Activated CD8-positive, alpha-beta T cell treated with anti-CD3 and anti-CD28 coated beads, Interleukin-2, amount 10 ng/mL, durations not matched to agents 7 days and 5 days (primary cell): ENCODE results near the gene CREB3L2. TPM values are rescaled to one million over a fixed set of nuclear protein-coding genes. Genes with fewer than 3 reads are reported as not detected.
A peak's percentile ranks its signal among the peaks of the same experiment; 100 is the strongest.

Source experiments
- ATAC-seq: fragments of 150-1000 bp; cut with Tn5 transposase; one replicate; pipeline ENCODE4 v1.10.0; 2021; ENCODE audit warnings: moderate library complexity
- CTCF ChIA-PET: fragments of 350-600 bp; sonication (Branson Sonifier 250); formaldehyde crosslinking; loops from one replicate; lab custom pipeline; 2021; ENCODE audit warnings: antibody characterized with exemption; lab: Charles Lee
- POLR2A ChIA-PET: fragments of 350-600 bp; sonication (Branson Sonifier 250); formaldehyde crosslinking; loops from one replicate; lab custom pipeline; 2021; ENCODE audit warnings: antibody characterized with exemption; lab: Charles Lee
- DNase-seq: peaks from one replicate; pipeline ENCODE4 v3.0.0-alpha.2; 2020
- H3K27ac Mint-ChIP-seq: one replicate; pipeline ENCODE4 v1.8.0; 2021; ENCODE audit warnings: mild to moderate bottlenecking, mixed read lengths
- H3K27me3 Mint-ChIP-seq: one replicate; pipeline ENCODE4 v1.8.0; 2021; ENCODE audit warnings: low read depth, mixed read lengths
- H3K36me3 Mint-ChIP-seq: one replicate; pipeline ENCODE4 v1.8.0; 2021; ENCODE audit warnings: low read depth, mixed read lengths
- H3K4me1 Mint-ChIP-seq: one replicate; pipeline ENCODE4 v1.8.0; 2021; ENCODE audit warnings: low read depth, mixed read lengths
- H3K4me3 Mint-ChIP-seq: one replicate; pipeline ENCODE4 v1.8.0; 2021; ENCODE audit warnings: mild to moderate bottlenecking, mixed read lengths
- H3K9me3 Mint-ChIP-seq: one replicate; pipeline ENCODE4 v1.8.0; 2022; ENCODE audit warnings: mixed read lengths; ENCODE audit not compliant: insufficient read depth
- total RNA-seq, 2 experiments: library from RNA; stranded (reverse); gene quantifications; one replicate each; pipeline ENCODE4 v1.2.3, GENCODE V29; 2021

The CREB3L2 gene
- total RNA-seq, 2 experiments from 2014 or later, result 24.7 to 25.9 TPM

DNA sequence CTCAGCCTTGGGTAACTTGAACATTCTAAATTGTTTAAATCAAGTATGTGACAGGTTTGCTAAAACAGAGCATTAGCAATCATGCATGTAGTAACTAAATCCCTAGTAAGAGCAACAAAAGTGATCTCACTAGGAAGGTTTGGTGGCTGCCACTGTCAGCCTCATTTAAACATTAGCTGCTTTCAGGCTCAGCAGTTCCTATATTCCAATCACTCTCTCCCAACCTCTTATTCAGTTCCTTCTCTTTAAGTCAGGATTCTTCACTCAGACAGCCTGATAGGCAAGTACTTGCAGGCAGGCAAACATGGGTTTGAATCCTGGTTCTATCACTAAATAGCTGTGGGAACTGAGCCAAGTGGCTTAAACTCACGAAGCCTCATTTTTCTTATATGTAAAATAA, 3.6 kb downstream of the CREB3L2 start:
- no peaks in the 10 kb centered on the region for H3K9me3 Mint-ChIP-seq
- H3K4me1 Mint-ChIP-seq, result peaks cover 45% of the 10 kb centered on the region
- no peak overlapping the region for H3K27ac Mint-ChIP-seq
- CTCF ChIA-PET, result interaction anchor here (1.3 to 3.4 kb wide), 3 partner anchors 9 to 94 kb away, joined by 3 to 23 read pairs (median 7); no protein-coding TSS in a partner anchor
- H3K4me3 Mint-ChIP-seq, result no peak overlapping the region
- POLR2A ChIA-PET, result interaction anchor here (4.5 kb wide), 1 partner anchor 63 kb away, joined by 16 read pairs; no protein-coding TSS in a partner anchor
- peaks cover 18% of the 10 kb centered on the region for H3K36me3 Mint-ChIP-seq
- H3K27me3 Mint-ChIP-seq, result no peaks in the 10 kb centered on the region
- no peak for ATAC-seq
- DNase-seq, result no peak

DNA sequence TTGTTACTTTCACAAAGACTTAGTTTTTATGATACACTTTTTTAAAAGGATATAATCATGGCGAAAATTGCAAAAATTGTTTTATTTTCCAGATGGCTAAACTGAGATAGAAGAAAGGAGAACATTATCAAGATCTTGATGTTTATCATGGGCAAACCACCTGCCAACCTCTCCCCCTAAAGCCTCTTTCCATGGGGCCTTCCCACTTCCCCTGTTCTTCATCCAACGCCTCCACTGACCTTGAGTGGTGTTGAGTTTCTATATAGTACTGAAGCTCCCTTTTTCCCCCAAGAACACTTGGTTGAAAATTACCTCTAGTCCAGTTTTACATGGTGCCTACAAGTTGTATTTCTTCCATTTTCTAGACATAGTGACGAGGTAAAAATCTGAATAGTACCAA, 5.0 kb downstream of the CREB3L2 start:
- no peak overlapping the region for H3K27ac Mint-ChIP-seq
- H3K9me3 Mint-ChIP-seq, result no peaks in the 10 kb centered on the region
- ATAC-seq (no peak), DNase-seq (no peak)
- peaks cover 18% of the 10 kb centered on the region for H3K36me3 Mint-ChIP-seq
- no peak overlapping the region for H3K4me3 Mint-ChIP-seq
- POLR2A ChIA-PET, result interaction anchor here (0.6 kb wide), 1 partner anchor 19 kb away, joined by 3 read pairs; no protein-coding TSS in a partner anchor
- CTCF ChIA-PET, result interaction anchor here (1.0 kb wide), 1 partner anchor 14 kb away, joined by 3 read pairs; no protein-coding TSS in a partner anchor
- H3K27me3 Mint-ChIP-seq, result no peaks in the 10 kb centered on the region
- H3K4me1 Mint-ChIP-seq, result peaks cover 50% of the 10 kb centered on the region

DNA sequence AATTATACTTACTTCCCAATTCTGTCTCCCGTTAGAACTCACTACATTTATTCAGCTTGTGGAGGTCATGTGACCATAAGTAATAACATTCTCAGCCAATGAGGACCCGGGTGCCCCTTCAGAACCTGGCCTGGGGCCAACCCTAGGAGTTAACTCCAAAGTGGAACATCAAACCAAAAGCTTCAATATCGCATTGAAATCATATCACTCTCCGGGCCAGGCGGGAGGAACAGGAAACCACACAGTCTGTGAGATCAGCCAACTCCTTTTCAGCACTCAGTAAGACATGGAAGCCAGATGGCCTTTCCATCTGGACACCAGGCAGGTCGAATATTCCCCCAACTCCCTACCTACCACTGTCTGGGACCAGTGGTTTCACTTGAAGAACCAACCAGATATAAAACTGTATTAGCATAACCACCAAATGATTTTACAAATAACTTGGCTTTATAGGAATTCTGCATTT, 5.5 kb downstream of the CREB3L2 start:
- DNase-seq (no peak), ATAC-seq (no peak)
- H3K27ac Mint-ChIP-seq, result no peak overlapping the region
- CTCF ChIA-PET, result interaction anchor here (1.0 kb wide), 2 partner anchors 15 to 59 kb away, joined by 3 read pairs; no protein-coding TSS in a partner anchor
- POLR2A ChIA-PET, result interaction anchor here (0.6 kb wide), 1 partner anchor 18 kb away, joined by 3 read pairs; no protein-coding TSS in a partner anchor
- H3K27me3 Mint-ChIP-seq, result no peaks in the 10 kb centered on the region
- H3K36me3 Mint-ChIP-seq, result peaks cover 18% of the 10 kb centered on the region
- H3K4me1 Mint-ChIP-seq, result peaks cover 50% of the 10 kb centered on the region
- H3K4me3 Mint-ChIP-seq, result no peak overlapping the region
- H3K9me3 Mint-ChIP-seq, result no peaks in the 10 kb centered on the region

DNA sequence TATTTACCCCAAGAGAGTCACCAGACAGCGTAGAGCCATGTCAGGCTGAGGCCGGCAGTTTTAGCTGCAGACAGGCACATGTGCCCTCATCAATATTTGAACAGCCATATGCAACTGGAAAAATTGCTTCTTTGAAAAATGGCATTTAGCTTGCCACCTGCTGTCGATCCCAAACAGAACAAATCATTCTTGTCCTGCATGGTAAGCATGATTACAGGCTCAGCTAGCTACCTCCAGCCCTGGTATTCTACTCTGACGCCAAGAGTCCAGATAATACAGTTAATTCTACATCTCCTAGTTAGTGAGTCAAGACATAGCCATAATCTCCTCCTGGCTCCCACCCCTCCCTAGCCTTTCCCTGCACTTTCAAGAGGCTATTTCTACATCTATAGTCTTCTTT, 7.7 kb downstream of the CREB3L2 start:
- Mint-ChIP-seq H3K36me3 (peaks cover 12% of the 10 kb centered on the region), H3K27me3 (no peaks in the 10 kb centered on the region), H3K4me3 (no peak overlapping the region), H3K9me3 (no peaks in the 10 kb centered on the region), H3K27ac (no peak overlapping the region), H3K4me1 (peaks cover 33% of the 10 kb centered on the region)
- POLR2A ChIA-PET, result interaction anchor here (1.6 kb wide), 1 partner anchor 26 kb away, joined by 3 read pairs; no protein-coding TSS in a partner anchor
- CTCF ChIA-PET, result interaction anchor here (1.4 to 5.1 kb wide), 4 partner anchors 7 to 338 kb away, joined by 5 to 36 read pairs (median 6); partner anchors contain the start of gene CREB3L2
- no peak for ATAC-seq
- no peak for DNase-seq

DNA sequence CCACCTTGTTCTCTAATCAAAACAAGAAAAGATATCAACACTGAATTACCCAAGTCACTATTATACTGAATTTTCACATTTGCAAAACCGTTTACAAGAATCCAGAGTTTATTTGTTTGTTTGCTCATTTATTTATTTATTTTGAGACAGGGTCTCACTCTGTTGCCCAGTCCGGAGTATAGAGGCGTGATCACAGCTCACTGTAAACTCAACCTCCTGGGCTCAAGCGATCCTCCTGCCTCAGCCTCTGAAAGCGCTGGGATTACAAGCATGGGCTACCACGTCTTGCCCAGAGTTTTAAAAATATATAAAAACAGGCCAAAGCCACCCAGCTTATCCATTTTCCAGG, 8.5 kb downstream of the CREB3L2 start:
- Mint-ChIP-seq H3K27me3 (no peaks in the 10 kb centered on the region), H3K36me3 (peaks cover 9% of the 10 kb centered on the region), H3K9me3 (no peaks in the 10 kb centered on the region), H3K4me3 (no peak overlapping the region), H3K4me1 (peaks cover 29% of the 10 kb centered on the region), H3K27ac (peak overlapping the region; percentile 10)
- ChIA-PET CTCF (interaction anchor here (1.2 to 5.1 kb wide), 3 partner anchors 8 to 745 kb away, joined by 3 to 36 read pairs (median 11); partner anchors contain the start of gene CREB3L2), POLR2A (interaction anchor here (1.5 to 1.6 kb wide), 2 partner anchors 8 to 25 kb away, joined by 3 to 4 read pairs; partner anchors contain the start of gene CREB3L2)
- no peak for ATAC-seq
- no peak for DNase-seq

DNA sequence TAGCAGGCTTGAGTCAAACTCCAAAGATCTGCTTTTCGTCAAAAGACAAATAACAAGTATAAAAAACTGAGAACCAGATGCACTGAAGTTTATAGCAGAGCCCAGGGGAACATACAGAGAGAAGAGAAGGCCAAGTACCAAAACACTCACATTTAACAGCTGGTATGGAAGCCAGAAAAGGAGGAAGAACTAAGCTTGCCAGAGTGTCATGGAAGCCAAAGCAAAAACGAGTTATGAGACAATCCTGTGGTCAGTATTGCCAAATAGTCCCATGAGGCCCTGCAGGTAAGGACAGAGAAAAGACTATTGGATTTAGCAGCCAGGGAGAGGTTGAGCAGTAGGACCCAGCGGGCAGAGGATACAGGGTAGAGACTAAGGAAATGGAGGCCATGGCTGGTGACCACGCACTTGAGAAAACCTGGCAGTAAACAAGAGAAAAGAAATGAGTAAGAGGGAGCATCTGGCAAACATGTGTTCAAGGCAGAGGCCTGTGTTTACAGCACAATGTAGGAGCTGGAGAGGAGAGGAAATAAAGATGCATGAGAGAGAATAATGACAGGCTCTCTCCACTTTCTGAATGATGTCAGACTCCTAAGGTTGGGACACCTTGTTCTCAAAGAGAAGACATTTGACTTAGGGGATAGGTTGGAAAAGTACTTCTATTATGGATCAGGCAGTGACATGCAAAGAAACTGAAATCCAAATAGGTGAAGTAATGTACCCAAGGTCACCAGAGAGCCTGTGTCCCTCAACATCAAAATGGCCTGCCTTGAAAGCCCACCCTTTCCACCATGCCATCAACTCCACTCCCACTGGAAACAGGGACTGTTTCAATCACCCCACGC, 9.1 kb downstream of the CREB3L2 start:
- Mint-ChIP-seq H3K9me3 (no peaks in the 10 kb centered on the region), H3K27me3 (no peaks in the 10 kb centered on the region), H3K27ac (peak overlapping the region; percentile 10), H3K4me3 (no peak overlapping the region), H3K36me3 (peaks cover 9% of the 10 kb centered on the region), H3K4me1 (peaks cover 29% of the 10 kb centered on the region)
- ATAC-seq, result no peak
- POLR2A ChIA-PET, result interaction anchor here (1.5 to 1.6 kb wide), 2 partner anchors 9 to 24 kb away, joined by 3 to 4 read pairs; partner anchors contain the start of gene CREB3L2
- CTCF ChIA-PET, result interaction anchor here (0.8 to 5.1 kb wide), 7 partner anchors 9 to 746 kb away, joined by 3 to 36 read pairs (median 3); partner anchors contain the start of gene CREB3L2
- DNase-seq, result no peak

DNA sequence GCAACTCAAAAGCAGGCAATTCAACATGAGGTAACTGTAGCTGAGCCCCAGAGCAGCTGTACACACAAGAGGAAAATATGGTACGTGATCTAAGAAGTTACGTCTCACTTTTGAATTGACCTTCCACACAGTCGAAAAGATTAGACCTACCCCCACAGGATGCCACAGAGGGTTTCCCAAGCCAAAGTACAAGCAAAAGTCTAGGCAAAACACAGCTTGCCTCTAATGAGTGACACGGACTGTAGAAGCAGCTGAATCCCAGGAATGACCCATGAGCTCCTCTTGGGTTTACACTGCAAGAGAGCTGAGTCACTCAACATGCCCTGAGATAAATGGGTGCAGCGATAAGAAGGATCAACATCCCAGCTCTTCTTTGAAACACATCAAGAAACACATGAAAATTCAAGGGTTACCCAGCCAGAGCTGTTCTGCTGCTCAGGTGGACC, 9.8 kb downstream of the CREB3L2 start:
- peaks cover 8% of the 10 kb centered on the region for H3K36me3 Mint-ChIP-seq
- no peaks in the 10 kb centered on the region for H3K9me3 Mint-ChIP-seq
- CTCF ChIA-PET, result interaction anchor here (0.8 to 5.1 kb wide), 8 partner anchors 9 to 747 kb away, joined by 3 to 36 read pairs (median 4); partner anchors contain the start of gene CREB3L2
- H3K27me3 Mint-ChIP-seq, result no peaks in the 10 kb centered on the region
- H3K4me1 Mint-ChIP-seq, result peaks cover 29% of the 10 kb centered on the region
- H3K4me3 Mint-ChIP-seq, result no peak overlapping the region
- DNase-seq, result no peak
- no peak for ATAC-seq
- no peak overlapping the region for H3K27ac Mint-ChIP-seq
- POLR2A ChIA-PET, result interaction anchor here (1.5 kb wide), 1 partner anchor 10 kb away, joined by 4 read pairs; the partner anchor contains the start of gene CREB3L2

DNA sequence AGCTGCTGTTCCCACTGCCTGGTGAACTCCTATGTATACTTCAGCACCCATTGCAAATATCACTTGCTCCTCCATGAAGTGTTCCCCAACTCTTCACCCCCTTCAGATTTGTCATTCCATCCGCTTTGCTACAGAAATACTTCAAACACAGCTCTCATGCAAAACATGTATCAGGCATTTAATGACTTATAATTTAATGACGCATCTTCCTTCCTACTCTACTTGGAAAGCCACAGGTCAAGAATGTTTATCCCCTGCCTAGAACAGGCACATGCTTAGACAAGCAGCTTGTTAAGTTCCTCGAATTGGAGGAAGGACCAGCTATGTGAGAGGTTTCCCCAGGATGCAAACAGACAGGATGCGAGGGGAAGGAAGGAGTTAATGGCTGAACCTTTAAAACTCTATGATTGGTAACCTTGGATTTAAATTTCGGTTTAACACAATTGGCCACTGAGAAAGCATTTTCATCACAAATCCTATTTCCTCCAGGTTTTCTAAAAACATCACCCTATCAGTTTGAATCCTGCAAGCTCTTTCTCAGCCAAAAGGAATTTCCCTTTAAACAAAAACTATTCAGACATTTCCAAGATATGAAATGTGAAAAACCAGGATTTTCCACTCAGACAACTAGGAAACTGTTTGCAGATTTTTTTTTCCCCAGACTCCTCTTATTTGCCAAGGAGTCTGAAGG, 11.5 kb downstream of the CREB3L2 start:
- ATAC-seq (no peak), DNase-seq (no peak)
- no peaks in the 10 kb centered on the region for H3K27me3 Mint-ChIP-seq
- peaks cover 15% of the 10 kb centered on the region for H3K4me1 Mint-ChIP-seq
- H3K9me3 Mint-ChIP-seq, result no peaks in the 10 kb centered on the region
- POLR2A ChIA-PET, result no interaction called here
- no peak overlapping the region for H3K27ac Mint-ChIP-seq
- CTCF ChIA-PET, result interaction anchor here (1.3 to 5.1 kb wide), 3 partner anchors 11 to 335 kb away, joined by 4 to 36 read pairs (median 5); partner anchors contain the start of gene CREB3L2
- no peaks in the 10 kb centered on the region for H3K36me3 Mint-ChIP-seq
- no peak overlapping the region for H3K4me3 Mint-ChIP-seq

DNA sequence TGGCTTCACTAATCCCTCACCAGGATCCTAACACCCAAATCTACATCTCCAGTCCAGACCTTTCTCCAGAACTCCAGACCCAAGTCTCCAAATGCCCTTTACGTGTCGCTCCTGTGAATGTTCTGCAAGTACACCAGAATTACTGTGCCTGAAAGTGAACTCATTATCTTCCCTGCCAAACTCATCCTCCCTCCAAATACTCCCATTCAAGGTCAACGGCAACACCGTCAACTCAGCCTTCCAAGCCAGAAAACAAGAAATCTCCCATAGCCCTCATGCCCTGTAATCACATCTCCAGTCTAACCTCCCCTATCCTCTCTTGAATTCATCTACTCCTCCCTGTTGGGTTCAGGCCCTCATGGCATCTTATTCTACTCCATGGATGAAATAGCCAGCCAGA, 12.3 kb downstream of the CREB3L2 start:
- POLR2A ChIA-PET, result no interaction called here
- no peak overlapping the region for H3K4me3 Mint-ChIP-seq
- H3K4me1 Mint-ChIP-seq, result peaks cover 15% of the 10 kb centered on the region
- no peaks in the 10 kb centered on the region for H3K27me3 Mint-ChIP-seq
- no peak for DNase-seq
- no peak for ATAC-seq
- no peak overlapping the region for H3K27ac Mint-ChIP-seq
- CTCF ChIA-PET, result interaction anchor here (1.3 kb wide), 1 partner anchor 334 kb away, joined by 4 read pairs; no protein-coding TSS in a partner anchor
- peaks cover 2% of the 10 kb centered on the region for H3K36me3 Mint-ChIP-seq
- no peaks in the 10 kb centered on the region for H3K9me3 Mint-ChIP-seq

DNA sequence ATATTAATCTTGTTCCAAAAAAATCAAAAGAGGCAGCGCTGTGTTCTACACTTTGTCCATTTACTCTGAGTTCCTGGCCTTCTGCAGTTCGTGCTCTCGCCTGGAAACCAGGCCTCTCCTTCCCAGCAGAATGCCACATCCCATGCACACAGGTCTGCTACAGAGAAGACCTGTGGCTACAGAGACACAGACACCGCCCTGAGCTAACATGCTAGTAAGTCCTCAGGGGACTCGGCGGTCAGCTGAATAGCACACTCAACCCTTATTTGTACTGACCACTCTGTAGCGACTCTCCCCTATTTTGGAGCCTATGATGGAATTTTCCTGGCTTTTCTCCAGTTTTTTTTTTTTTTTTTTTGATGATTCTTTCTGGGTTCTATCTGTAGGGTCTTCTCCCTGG, 12.8 kb downstream of the CREB3L2 start:
- CTCF ChIA-PET, result interaction anchor here (2.9 kb wide), 1 partner anchor 13 kb away, joined by 17 read pairs; the partner anchor contains the start of gene CREB3L2
- ATAC-seq (no peak), DNase-seq (no peak)
- no peaks in the 10 kb centered on the region for H3K27me3 Mint-ChIP-seq
- H3K4me3 Mint-ChIP-seq, result no peak overlapping the region
- H3K9me3 Mint-ChIP-seq, result no peaks in the 10 kb centered on the region
- POLR2A ChIA-PET, result no interaction called here
- H3K36me3 Mint-ChIP-seq, result peaks cover 6% of the 10 kb centered on the region
- peaks cover 15% of the 10 kb centered on the region for H3K4me1 Mint-ChIP-seq
- H3K27ac Mint-ChIP-seq, result no peak overlapping the region

DNA sequence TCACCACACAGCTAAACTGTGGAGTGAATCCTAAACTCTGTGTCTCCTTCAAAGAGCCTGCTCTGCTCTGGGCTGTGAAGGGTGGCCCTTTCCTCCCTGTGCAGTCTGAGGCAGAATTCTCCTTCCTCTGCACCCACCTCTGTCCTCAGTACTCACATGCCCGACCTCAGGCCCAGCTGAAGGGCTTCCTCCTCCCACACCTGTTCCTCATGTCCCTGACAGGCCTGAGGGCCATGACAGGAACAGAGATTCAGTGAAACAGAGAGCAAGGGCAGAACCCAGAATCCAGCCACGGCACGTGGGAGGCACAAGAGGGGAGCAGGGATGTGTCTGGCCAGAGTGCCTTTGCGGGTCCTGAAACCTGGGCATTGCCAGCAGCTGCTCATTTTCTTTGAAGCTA, 13.9 kb downstream of the CREB3L2 start:
- Mint-ChIP-seq H3K27ac (no peak overlapping the region), H3K27me3 (no peaks in the 10 kb centered on the region), H3K36me3 (peaks cover 11% of the 10 kb centered on the region), H3K4me3 (no peak overlapping the region), H3K4me1 (peaks cover 8% of the 10 kb centered on the region), H3K9me3 (peaks cover 2% of the 10 kb centered on the region)
- DNase-seq (no peak), ATAC-seq (no peak)
- CTCF ChIA-PET, result interaction anchor here (1.4 to 2.9 kb wide), 2 partner anchors 14 to 84 kb away, joined by 10 to 17 read pairs; partner anchors contain the start of gene CREB3L2
- POLR2A ChIA-PET, result interaction anchor here (0.8 kb wide), 1 partner anchor 10 kb away, joined by 3 read pairs; no protein-coding TSS in a partner anchor
